ENCODE data around the gene TRPV4.
A peak's percentile ranks its signal among the peaks of the same experiment; 100 is the strongest.

TRPV4 gene

DNA sequence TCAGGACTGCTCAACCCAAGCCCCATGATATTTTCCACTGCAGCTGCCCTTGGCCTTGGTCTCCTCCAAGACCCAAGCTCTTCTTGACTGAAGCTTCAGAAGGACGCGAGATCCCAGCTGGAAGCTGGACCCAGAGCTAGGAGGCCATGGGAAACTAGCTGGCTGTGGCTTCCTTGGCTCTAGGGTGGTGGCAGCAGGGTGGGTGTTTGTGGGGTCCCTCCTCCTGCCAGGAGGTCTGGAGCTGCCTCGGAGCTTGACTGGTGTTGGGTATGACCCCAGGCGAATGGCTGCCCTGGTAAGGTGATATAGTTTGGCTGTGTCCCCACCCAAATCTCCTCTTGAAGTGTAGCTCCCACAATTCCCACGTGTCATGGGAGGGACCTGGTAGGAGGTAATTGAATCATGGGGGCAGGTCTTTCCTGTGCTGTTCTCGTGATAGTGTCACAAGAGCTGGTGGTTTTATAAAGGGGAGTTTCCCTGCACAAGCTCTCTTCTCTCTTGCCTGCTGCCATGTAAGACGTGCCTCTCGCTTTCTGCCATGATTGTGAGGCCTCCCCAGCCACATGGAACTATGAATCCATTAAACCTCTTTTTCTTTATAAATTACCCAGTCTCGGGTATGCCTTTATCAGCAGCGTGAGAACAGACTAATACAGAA, 51.4 kb downstream of the TRPV4 start:
- DNase-seq, result no peak

DNA sequence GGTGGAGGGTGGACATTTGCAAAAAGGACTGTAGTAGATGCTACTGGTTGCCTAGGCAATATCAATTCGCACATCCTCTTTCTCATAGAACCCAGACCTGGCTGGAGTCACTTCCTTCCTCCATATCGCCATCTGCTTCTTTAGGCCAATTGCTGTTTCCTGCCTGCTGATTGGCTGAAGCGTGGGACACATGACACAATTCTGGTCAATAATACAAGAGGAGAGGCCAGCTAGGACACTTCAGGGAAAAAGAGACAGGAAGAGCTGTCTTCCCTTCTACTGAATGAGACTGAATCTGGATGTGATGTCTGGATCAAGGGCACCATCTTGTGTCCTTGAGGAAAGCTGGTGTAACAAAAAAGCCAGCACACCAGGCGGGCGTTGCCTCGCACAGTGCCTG, 53.8 kb downstream of the TRPV4 start:
- no peak for DNase-seq

DNA sequence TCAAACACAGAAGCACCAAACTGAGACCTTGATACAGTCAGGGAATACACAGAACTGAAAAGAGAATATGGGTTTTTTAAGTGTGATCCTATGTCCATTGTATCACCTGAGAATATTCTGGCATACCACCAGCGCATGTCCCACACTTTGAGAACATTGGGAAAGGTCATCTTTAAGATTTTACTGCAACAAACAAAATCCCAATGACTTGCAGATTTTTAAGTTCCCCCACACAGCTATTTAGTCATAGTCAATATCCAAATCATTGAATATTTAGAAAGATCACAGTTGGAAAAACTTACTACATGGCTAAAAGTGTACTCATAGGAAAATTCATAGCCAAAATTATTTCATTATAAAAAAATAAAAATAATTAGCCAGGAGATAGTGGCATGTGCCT, 54.5 kb downstream of the TRPV4 start:
- no peak for DNase-seq

DNA sequence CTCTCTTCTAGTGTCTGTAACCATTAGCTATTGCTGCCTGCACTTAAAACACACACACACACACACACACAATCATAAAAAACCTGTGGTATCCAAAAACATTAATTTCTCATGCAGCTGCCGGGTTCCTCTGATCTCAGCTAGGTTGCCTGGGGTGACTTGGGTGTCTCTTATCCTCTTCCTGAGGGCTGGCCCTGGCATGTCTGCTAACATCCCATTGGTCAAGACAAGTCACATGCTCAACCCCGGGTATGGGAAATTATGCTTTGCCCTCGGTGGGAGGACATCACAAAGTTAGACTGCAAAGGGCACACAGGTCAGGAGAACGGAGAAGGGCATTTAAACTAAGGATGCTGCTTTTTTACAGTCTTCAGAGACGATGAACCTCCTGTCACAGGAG, 55.7 kb downstream of the TRPV4 start:
- no peak for DNase-seq

DNA sequence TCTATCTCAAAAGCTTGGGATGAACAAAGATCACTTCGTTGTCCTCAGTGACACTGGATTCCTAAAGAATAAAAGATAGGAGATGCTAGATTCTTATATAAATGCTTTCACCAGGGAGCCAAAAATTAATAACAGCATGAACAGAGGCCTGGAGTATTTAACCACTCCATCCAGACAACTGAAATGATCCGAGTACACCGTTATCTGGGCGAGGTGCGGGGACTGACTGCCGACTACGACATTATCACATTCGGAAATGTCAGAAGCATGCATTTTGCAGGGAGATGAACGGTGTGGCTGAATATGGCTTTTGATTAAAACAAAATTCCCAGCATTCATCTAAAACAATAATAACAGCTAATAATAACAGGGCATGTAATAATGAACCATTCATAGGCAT, 56.6 kb downstream of the TRPV4 start:
- no peak for DNase-seq

DNA sequence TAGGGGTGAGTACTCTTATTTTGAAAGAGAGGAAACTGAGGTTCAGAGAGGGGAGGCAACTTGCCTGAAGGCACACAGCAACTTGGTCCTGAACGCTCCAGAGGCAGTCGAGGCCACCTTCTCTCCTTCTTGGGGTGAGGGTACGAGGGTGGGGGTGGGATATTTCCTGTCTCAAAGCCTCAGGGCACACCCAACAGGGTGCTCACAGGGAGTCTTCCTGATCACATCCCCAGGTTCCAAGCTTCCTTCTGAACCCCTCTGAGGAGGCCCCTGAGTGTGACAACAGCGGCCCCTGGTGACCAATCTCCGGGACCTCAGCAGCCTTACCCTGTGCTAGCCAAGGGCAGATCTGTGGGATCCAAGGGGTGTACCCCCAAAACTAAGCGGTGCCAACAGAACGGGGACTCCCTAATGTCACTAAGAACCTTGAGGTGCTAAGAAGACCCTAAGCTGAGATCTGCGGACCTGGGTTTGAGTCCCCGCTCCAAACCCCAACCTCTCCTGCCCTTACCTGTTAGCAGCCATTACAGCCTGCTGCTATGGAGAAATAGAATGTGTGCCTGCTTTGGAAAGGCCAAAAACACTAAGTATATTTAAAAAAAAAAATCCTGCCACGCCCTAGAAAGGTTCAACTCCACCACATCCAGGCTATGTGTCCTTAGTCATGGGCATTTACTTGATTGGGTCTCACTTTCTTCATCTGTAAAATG, 57.9 kb downstream of the TRPV4 start:
- DNase-seq, result peak in 54 of 58 donors; percentile 15 to 84 (median 52)

DNA sequence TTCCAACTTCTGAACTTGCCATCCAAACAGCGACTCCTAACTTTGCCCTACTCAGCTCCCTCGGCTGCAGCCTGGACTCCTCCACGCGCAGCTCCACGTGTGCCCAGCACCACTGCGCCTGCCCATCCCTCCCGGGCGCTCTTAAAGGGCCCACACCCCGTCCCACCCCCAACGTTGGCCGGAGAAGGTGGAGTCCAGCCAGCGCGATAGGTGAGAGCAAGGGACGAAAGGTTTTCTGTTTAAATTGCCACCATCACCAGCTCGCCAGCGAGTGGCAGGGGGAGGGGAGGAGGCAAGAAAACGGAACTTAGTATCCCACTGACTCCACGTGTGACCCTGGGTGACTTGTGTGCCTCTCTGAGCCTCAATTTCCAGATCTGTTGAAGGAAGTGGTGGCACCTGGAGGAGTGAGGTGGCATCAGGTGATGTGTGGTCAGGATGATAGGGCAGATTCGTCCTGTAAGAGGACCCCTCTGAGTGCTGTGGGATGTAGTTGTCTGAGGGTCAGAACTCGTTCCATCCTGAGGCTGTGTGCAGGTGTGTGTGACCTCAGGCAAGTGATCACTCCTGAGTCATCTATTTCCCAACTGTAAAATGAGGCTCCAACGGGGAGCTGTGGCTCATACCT, 59.7 kb downstream of the TRPV4 start:
- DNase-seq, result peak in 23 of 58 donors; percentile 5 to 63 (median 30)

DNA sequence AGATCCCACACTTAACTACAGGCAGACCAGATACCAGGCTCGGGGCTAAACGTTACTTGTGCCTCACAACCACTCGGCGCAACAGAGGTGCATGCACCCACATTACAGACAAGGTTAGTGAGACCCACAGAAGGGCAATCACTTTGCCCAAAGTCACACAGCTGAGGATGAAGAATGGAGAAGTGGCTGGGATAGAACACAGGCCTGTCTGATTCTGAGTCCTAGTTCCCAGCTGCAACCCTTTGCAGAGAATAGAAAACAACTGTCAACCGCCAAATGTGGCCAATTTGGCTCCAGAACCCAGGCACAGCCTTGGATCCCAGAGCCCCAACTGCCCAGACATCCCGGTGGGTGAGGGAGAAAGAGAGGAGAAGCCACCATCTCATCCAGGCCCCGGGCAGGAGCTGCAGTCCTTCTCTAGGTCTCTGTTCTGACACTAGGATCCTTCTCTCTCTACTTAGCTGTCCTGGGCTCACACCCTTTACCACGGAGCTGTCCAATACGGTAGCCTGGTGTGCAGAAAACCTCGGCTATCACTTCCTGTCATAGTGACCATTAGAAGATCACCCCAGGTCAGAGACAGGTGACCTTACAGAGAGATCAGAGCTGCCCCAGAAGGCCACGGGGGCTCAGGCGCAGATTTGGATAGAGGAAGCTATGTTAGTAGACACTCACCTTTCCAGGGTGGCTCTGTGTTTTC, 60.4 kb downstream of the TRPV4 start:
- peak in 9 of 58 donors; percentile 7 to 53 (median 27) for DNase-seq

DNA sequence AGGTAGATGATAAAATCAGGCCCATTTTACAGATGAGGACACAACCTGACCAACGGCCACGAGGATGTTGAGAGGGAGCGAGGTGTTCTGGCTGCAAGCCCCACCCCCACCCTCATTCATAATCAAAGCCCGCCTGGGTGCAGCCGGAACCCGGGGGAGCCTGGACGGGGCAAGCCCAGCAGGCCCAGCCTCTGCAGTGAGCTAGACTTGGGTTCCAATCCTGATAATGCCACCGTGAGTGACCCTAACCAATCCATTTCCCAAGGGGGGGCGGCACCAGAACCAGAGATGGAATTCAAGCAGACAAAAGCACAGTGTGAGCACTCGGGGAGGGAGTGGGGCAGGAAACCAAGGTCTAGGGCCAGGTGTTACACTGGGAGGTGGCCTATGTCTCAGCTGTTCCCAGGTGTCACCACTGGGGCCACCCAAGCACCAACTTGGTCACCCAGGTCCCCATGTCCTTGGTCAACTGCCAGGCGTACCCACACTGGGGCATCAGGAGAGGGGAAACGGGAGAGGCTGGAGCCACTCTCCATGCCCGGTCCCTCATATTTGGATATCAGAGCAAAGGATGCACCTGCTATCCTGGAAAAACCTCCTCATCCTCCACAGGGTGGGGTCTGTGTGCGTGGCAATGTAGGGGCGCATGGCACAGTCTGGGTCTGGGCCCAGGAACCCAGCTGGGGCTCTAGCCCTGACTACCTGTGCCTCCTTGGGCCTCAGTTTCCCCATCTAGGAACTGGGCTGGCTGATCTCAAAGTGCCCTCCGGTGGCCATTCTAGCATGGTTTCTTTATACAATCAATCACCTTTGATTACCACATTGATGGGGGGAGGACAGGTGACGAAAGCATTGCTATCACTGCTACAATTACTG, 61.2 kb downstream of the TRPV4 start:
- no peak for DNase-seq

DNA sequence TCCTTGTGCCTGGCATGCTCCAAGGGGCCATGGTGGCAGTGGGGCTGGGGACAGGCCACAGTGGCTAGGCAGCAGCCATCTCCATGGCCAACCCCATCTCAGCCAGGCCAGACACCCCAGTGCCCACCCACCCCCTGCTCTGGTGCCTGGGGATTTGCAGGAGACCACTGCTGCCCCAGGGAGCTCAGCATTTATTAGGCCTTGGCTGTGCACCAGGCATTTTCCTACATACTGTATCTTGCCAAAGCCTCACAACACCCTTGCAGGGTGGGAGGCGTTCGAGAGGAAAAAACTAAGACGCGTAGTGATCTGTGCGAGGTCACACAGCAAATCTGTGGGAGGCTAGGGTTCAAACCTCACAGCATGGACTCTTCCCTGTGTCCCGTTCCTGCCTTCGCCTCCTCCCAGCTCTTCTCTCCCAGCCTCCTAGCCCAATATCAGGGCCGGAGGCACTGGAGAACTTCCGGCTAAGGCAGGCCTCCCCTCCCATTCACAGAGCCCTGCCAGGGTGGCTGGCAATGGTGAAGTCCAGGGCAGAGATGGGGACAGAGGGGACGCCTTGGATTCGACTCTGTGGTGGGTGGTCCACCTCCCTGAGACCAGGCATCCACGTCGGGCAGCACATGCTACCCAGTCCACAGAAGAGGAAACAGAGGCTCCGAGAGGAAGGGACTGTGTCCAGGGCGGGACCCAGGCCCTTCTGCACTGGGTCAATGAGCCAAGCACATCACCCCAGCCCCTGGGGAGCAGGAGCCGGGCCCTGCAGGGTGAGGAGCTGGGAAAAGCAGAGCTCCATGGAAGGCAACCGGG, 62.1 kb downstream of the TRPV4 start:
- DNase-seq, result no peak

DNA sequence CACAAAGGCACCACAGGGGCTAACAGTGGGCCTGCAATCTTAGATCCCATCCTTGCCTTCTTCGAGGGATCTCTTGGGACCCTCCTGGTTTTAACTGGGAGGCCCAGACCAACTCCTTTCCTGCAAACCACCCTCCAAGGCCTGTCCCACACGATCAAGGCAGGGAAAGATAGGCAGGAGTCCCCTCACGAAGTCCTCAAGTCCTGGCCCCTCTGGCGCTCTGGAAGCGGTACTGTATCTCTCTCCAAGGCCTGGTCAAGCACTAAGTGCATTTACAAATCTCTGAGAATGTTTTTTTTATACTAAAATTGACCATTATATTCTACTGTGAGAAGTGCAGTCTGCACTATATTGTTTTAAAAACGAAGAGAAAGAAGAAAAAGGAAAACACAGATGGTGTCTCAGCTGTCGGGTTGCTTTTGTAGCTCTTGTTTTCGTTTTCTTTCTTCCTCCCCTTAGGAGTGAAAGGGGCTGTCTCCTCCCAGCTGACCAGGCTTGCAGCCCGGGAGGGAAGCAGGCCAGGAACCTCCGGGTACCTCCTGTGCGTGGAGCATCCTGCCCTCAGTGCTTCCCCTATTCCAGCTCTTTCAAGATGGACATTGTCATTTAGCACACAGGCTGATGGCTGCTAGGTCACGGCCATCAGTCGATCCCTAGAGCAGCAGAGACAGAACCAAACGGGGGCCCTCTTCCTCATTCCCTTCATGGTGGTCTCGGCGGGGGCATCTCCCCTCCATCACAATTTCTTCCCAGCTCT, 62.9 kb downstream of the TRPV4 start:
- peak in 36 of 58 donors; percentile 6 to 66 (median 32) for DNase-seq

DNA sequence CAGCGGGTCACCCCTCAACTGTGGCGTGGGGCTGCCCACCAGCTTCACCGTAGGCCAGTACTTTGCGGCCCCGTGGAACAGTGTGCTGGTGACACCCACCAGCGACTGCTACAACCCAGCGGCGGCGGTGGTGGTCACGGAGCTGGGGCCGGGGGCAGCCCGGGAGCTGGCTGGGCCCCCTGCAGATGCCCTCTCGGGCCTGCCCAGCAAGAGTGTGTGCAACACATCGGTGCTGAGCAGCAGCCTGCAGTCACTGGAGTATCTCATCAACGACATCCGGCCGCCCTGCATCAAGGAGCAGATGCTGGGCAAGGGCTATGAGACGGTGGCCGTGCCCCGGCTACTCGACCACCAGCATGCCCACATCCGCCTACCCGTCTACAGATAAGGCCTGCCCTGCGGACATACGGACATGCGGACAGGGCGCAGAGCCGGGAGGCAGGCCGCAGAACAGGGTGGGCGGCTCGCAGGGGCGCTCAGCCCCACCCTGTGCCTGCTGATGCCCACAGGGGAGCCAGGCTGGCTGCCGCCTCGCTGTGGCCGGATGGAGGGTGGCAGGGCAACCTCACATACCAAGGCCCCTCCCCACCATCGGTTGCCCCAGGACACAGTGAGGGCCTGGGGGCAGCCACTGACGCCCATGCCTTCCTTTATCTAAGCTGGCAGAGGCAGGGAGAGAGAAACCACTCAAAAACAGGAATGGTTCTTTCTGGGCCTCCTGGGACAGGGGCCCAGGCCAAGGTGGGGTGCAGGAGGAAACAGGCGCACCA, 64.1 kb downstream of the TRPV4 start:
- no peak for DNase-seq

DNA sequence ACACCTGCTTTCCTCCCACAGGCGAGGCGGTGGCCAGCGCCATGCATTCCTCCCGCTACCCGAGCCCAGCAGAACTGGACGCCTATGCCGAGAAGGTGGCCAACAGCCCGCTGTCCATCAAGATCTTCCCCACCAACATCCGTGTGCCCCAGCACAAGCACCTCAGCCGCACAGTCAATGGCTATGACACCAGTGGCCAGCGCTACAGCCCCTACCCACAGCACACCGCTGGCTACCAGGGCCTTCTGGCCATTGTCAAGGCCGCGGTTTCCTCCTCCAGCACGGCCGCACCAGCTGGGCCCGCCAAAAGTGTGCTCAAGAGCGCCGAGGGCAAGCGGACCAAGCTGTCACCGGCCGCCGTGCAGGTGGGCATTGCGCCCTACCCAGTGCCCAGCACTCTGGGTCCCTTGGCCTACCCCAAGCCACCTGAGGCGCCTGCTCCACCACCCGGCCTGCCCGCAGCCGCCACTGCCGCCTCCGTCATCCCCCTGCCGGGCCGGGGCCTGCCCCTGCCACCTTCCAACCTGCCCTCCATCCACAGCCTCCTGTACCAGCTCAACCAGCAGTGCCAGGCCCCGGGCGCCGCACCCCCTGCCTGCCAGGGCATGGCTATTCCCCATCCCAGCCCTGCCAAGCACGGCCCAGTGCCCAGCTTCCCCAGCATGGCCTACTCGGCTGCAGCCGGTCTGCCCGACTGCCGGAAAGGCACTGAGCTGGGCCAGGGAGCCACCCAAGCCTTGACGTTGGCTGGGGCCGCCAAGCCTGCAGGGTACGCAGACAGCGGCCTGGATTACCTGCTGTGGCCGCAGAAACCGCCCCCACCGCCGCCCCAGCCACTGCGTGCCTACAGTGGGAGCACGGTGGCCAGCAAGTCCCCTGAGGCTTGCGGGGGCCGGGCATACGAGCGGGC, 65.0 kb downstream of the TRPV4 start:
- peak in 5 of 58 donors; percentile 8 to 21 (median 14) for DNase-seq

DNA sequence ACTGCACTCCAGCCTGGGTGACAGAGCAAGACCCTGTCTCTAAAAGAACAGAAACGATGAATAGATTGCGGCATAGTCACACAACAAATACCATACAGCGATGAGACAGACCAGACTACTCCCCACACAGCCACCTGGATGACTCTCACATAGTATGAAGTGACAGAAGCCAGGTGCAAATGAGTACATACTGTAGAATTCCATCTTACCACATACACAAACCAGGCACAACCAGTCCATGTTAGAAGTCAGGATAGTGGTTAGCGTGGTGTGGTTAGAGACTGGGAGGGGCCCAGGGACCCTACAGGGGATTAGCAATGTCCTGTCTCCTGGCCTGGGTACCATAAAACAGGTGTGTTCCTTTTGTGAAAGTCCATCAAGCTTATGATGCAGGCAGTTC, 65.7 kb downstream of the TRPV4 start:
- no peak for DNase-seq

DNA sequence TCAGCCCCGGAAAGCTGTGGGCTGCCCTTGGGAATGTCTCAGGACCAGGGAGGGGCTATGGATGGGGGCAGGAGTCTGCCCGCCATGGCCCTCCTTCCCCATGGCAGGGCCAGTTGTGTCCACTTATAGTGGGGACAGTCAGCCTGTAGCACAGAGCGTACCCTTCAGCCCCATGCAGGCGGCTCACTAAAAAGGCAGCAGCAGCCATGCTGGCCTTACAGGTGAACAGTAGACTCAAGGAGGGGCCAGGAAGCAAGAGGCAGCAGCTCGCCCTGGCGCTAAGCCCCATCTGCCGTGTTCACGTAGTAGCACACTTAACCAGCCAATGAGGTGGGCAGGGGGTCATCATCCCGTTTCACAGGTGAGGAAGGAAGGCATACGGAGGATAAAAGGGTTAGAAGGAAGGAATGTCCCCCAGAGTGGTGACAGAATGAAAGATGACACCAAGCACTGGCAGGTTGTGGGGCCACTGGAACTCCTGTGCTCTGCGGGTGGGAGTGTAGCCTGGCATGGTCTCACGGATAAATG, 66.9 kb downstream of the TRPV4 start:
- no peak for DNase-seq

DNA sequence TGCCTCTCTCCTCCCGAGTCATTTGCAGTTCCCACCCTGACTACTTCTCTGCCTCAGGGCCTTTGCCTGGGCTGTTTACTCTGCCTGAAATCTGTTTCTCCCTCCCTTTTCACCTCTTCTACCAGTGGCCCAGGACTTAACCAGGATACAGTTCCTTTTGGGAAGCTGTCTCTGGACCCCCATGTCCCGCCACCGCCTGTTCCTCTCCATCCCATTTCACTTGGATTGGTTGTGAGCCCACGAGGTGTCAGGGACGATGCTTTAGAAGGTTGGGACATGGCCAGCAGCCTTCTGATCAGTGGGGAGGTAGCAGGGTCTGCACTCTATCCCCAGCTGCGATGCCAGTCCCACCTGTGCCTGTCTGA, 67.8 kb downstream of the TRPV4 start:
- DNase-seq, result no peak

DNA sequence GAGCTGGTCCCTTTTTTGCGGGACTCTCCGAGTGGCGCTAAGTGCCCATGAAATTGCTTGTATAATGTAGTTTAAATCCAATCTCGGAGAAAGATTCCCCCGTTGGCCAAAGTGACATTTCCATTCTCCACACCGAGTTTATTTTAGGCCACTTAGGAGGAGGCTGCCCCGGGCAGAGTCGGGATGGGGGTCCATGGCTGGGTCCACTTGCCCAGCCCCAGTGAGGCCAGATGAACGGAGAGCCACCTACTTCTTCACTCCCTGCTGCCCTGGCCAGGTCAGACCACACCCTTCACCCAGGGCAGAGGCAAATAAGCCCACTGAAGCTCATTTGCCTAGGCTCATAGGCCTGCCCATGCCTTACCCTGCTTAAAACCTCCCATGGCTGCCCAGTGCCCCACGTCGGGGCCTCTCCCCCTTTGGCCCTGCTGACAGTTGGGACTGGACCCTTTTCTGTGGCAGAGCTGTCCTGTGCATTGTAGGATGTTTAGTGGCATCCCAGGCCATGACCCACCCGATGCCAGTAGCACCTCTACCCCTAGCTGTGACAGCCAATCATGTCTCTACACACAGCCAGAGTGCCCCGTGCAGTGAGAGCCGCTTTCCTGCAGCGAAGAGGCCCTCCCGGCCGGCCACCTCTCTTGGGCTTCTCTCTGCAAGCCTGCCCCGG, 68.3 kb downstream of the TRPV4 start:
- DNase-seq, result no peak

Measured in anterior cingulate cortex (tissue), 58 donors.